ENCODE data around the gene FURIN.

- TF ChIP-seq GTF2F1 (IDR thresholded peaks at IDR 0.05; ENCODE audit: borderline replicate concordance, low read depth, low read length) (no peak), JUND (IDR thresholded peaks at IDR 0.05; ENCODE audit: low read length) (no peak), POLR2A (IDR thresholded peaks at IDR 0.05; ENCODE audit: control extremely low read depth in 1 of 2, low read depth in 2 of 2, low read length in 2 of 2) (no peak)
Measured at GRCh38 chr15:90892498-90893174, 24.2 kb downstream of the FURIN start.

All from H1 (cell line).